Measurements from ENCODE around the gene ACKR2. TPM values are rescaled to one million over a fixed set of nuclear protein-coding genes. Genes with fewer than 3 reads are reported as not detected.
"Not testable (repeated sequence)": the region's sequence is repeated elsewhere in the genome, so short reads cannot be mapped to it uniquely, and the experiment has no call there.

The ACKR2 gene
- polyA plus RNA-seq, 1 donor = 0.49 TPM

DNA sequence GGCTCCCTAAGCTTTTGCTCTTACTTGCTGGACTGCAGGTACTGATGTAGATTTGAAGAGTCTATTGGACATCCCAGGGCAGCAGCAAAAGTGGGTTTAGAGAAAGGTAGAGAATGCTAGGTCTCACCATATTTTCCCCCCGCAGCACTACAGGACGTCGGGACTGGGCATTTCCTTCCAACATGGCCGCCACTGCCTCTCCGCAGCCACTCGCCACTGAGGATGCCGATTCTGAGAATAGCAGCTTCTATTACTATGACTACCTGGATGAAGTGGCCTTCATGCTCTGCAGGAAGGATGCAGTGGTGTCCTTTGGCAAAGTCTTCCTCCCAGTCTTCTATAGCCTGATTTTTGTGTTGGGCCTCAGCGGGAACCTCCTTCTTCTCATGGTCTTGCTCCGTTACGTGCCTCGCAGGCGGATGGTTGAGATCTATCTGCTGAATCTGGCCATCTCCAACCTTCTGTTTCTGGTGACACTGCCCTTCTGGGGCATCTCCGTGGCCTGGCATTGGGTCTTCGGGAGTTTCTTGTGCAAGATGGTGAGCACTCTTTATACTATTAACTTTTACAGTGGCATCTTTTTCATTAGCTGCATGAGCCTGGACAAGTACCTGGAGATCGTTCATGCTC, 55.2 kb downstream of the ACKR2 start:
- DNase-seq = no peak

DNA sequence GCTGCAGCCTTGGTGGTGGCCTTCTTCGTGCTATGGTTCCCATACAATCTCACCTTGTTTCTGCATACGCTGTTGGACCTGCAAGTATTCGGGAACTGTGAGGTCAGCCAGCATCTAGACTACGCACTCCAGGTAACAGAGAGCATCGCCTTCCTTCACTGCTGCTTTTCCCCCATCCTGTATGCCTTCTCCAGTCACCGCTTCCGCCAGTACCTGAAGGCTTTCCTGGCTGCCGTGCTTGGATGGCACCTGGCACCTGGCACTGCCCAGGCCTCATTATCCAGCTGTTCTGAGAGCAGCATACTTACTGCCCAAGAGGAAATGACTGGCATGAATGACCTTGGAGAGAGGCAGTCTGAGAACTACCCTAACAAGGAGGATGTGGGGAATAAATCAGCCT, 56.0 kb downstream of the ACKR2 start:
- DNase-seq = no peak

DNA sequence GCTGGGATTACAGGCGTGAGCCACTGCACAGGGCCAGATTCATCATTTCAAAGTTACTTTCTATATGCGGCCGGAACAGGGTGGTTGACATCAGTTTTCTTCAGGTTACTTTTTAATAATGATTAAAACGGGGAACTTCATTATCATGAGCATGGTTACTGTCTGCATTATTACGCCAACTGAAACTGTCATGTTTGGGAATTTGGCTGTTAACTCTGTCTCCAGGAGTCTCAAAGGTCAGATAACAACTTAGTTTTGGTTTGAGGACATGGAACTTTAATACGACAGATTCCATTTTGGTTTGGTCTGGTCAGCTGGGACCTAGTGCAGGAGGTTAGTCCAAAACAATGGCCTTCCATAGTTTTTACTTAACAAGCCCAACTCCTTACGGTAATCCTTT, 57.9 kb downstream of the ACKR2 start:
- no peak for DNase-seq

DNA sequence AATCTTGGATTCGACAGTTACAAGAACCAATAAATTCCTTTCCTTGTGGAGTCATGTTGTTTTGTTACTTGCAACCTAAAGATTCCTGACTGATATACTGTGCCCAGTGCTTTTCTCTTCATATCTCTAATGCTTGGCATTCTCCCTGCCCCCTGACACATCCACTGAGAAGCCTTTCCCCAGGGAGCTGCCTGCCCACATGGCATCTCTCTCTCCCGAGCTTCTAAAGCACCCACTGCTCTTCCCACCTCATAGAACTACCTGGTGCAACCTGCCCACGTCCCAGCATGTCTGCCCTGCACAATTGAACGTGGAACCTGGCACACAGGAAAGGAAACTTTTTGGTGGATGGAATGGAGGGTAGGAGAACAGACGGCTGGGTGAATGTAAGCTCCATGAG, 59.6 kb downstream of the ACKR2 start:
- no peak for DNase-seq

- DNase-seq = no peak
Observed at GRCh38 chr3:42871592-42872196, 62.4 kb downstream of the ACKR2 start.

GRCh38 chr3:42872718-42873117, 63.5 kb downstream of the ACKR2 start:
- DNase-seq = no peak

DNA sequence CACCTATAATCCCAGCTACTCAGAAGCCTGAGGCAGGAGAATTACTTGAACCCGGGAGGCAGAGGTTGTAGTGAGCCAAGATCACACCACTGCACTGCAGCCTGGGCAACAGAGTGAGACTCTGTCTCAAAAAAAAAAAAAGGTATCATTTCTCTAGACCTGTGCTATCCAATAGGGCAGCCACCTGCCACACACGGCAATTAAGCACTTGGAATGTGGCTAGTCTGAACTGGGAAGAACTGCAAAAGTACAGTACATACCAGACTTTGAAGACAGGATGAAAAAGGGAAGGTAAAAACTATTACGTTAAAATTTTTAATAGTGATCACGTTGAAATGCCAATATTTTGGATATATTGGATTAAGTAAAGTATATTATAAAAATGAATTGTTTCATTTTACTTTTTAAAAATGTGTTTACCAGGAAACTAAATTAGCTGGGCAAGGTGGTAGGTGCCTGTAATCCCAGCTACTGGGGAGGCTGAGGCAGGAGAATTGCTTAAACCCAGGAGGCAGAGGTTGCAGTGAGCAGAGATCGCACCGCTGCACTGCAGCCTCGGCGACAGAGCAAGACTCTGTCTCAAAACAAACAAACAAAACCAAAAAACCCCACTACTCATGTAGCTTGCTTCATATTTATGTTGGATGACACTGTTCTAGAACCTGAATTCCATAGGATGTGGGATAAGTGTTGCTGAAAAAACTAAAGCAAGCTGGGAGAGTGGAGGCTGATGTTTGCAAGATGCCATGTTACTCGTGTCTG, 64.2 kb downstream of the ACKR2 start:
- no peak for DNase-seq

GRCh38 chr3:42874749-42875148, 65.5 kb downstream of the ACKR2 start:
- no peak for DNase-seq

DNA sequence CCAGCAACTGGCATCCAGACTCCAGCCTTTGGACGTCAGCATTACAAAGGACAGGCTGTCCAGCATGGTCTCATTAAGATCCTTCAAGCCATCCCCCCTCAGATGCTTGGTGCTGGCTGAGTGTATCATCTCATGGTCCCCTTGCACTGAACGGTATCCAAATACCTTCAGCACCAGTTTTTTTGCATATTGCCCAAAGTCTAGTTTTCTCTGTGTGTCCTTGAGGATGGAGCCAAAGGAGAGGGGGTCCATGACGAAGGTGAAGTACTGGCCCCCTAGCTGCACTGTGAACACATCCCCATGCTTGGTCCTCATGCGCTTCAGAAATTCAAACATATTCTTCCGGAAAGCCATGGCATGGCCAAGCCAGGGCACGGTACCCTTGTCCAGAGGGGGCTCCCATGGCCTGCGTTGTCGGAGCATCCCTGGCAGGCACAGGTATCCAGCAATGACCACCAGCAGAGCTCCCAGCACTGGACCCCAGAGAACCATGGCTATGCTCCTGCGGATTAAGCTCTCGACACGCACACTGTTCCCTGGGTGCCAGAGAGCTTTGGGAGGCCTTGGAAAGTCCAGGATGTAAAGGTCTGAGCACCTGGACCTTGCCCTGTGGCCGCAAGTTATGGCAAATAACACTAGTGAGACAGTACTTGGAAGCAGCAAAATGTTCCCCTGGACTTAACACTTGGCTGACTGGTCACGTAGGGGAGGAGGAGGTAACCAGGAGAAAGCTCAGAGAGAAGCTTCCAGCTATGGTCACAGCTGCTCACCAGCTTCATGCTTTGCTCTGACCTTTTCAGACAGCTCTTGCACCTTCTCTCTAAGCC, 66.3 kb downstream of the ACKR2 start, which contains the start of gene CYP8B1:
Gene CYP8B1, minus strand, starts transcription at position 555 of the 827 bp plus-strand sequence. Its CDS starts 63 bp downstream, at position 492.
- no peak for DNase-seq

DNA sequence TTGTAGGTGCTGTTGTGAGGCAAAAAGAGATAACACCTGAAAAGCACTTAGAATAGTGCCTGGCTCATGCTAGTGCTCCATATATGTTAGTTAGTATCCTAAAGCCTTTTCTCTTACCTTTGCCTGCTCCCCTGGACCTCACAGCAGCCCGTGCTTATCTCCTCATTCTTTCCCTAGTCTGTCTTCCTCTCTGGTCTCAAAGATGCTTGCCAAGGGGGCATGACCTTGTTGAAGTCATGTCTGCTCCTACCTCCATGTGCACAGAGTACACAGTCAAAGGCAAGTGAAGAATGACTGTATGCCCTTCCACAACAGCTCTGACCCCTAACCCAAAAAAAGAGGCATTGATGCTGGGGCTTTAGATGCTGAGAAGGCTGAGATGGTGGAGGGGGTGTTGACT, 67.2 kb downstream of the ACKR2 start:
- DNase-seq = no peak

DNA sequence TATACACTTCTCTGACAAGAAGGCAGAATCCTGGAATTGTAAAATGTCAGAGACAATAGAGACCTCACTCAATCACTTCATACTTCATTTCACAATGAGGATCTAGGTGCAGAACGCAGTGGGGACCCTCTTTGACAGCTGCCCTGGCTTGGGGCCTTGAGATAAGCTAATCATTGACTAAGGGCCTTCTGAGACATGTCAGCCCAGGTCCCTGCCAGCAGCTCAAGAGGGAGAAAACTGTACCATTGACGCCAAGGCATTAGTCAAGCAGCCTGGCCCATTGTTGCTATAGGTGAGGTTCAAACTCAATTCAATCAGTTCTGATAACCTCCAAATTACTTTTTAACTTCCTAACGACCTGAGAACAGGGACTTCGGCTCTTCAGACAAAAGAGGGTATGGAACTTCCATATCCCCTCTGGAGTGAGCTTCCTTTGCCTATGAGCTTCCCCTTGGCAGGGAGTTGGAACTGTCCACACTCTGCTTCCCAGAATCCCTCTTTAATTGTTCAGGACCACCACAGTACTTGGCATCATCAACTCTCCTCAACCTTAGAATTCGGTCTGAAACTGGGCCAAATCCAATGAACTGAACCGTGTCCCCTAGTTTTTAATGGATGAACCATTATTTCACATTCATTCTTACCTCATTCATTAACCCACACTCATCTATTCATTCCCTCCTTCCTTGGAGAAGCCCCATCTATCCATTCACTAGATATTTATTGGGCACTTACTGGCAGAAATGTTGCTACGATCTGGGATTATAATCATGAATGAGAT, 67.9 kb downstream of the ACKR2 start:
- no peak for DNase-seq

DNA sequence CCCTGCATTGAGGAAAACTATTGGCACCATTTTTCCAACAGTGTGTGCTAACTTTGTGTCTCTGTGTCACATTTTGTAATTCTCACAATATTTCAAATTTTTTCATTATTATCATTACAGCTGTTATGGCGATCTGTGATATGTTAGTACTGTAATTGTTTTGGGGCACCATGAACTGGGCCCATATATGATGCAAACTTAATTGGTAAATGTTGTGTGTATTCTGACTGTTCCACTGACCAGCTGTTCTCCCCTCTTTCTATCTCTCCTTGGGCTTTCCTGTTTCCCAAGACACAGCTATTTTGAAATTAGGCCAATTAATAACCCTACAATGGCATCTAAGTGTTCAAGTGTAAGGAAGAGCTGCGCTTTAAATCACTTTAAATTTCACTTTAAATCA, 68.6 kb downstream of the ACKR2 start:
- DNase-seq = no peak

- no peak for DNase-seq
Observed at GRCh38 chr3:42880183-42880582, 70.9 kb downstream of the ACKR2 start.

DNA sequence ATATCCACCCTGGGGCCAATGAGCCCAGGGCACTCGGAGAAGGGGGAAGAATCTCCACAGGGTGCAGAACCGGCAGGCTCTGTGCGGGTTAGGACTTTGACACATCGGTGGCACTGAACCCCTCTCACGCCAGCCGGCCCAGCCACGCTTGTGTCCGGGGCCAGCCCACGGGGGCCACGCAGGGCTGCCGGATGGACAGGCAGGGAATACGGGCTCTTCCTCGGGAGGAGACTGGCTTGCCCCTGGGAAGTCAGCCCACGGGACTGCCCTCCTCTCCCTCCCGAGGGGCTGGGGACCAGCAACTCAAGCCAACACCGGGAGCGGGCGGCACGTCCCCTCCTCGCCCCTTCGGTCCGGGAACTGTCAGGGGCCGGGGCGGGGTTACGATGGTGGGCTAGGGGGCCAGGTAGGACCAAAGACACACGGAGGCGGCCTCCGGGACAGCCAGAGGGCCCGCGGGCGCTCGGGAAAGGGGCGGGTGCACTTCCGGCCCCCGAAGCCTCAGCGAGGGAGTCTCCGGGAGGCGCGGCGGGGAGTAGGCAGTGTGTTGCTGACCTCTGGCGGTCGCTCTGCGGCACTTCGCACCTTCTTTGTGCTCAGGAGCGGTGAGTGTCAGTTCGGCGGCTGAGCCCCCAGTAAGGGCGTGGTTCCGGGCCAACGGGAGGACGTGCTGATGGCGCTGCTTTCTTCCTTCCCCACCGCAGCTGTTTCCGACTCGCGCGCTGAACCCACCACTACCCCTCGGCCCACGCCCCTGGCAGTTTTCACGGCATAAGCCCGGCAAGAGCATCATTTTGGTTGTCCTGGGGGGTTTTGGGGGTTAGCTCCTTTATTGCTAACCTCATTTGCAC, 71.6 kb downstream of the ACKR2 start:
- peak; percentile 82 for DNase-seq

DNA sequence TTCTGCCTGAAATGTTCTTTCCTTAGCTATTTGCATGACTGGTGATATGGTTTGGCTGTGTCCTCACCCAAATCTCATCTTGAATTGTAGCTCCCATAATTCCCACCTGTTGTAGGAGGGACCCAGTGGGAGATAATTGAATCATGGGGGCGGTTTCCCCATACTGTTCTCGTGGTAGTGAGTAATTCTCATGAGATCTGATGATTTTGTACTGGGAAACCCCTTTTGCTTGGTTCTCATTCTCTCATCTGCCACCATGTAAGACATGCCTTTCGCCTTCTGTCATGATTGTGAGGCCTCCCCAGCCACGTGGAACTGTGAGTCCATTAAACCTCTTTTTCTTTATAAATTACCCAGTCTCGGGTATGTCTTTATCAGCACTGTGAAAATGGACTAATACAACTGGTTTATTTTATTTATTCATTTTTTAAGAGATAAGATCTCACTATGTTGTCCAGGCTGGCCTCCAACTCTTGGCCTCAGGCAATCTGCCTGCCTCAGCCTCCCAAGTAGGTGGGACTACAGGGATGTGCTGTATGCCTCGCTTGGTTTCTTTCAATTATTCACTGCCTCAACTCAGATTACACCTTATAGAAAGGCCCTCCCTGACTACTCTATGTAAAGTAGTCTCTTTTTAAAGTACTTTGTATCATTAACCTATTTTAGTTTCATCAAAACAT, 74.1 kb downstream of the ACKR2 start:
- not testable (repeated sequence) for DNase-seq

DNA sequence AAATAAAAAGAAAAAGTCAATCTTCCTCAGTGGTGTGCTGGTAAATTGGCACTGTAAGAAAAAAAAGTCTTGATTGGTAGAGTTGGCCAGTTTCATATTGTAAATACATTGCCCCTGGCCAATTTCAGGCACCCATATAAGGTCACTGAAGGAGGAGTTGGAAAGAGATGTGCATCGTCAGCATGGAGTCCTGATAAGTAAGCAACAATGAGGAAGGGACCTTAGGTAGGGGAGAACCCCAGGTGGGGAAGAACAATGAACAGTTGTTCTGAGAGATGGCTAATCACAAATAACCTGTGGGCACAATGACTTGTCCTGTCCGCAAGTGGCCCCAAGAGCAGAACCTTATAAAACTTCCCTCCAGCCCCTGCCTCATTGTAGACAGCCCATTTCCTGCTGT, 75.1 kb downstream of the ACKR2 start:
- DNase-seq = no peak

- DNase-seq = no peak
Observed at GRCh38 chr3:42886294-42886822, 77.1 kb downstream of the ACKR2 start.

- DNase-seq = no peak
Observed at GRCh38 chr3:42887084-42887483, 77.8 kb downstream of the ACKR2 start.

DNA sequence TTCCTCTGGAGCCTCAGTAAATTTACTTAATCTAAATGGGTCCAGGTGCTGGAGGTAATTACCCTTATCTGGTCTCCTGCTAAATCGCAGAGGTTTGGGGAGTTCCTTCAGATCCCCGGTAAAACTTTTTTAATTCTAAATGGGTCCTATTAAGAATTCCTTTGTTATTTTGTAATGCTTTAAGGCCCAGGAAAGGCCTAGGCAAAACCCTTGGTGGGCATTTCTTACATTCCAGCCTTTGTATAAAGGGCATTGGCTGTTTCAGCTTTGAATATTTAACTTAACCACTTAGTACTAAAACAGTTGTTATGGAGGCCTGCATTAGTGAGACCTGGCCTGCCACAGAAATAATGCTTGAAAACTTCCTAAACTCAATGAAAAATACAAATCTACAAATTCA, 81.8 kb downstream of the ACKR2 start:
- DNase-seq = no peak

DNA sequence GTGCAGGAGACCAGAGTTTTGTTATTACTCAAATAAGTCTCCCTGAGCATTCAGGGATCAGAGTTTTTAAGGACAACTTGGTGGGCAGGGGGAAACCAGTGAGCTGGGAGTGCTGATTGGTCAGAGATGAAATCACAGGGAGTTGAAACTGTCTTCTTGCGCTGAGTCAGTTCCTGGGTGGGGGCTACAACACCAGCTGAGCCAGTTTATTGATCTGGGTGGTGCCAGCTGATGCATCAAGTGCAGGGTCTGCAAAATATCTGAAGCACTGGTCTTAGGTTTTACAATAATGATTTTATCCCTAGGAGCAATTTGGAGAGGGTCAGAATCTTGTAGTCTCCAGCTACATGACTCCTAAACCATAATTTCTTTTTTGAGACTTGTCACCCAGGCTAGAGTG, 82.9 kb downstream of the ACKR2 start:
- no peak for DNase-seq
